ENCODE results near the gene NYNRIN. TPM values are rescaled to one million over a fixed set of nuclear protein-coding genes. Genes with fewer than 3 reads are reported as not detected.

NYNRIN gene
- total and polyA plus RNA-seq, 2 of the 4 experiments (the other 2 are of a cell fraction): 2.2 to 5.4 TPM

- Histone ChIP-seq H3K14ac (replicated peaks; ENCODE audit: low read depth, low read length) (no peak overlapping the region), H3K4me2 (ENCODE audit: low read depth, low read length) (no peak overlapping the region), H3K9ac (ENCODE audit: low read depth, low read length) (no peak overlapping the region), H4K91ac (ENCODE audit: insufficient read depth, low read depth, low read length) (no peak overlapping the region), H2BK20ac (ENCODE audit: low read depth, low read length) (no peak overlapping the region), H2BK5ac (ENCODE audit: low read depth, low read length, poor library complexity, severe bottlenecking) (no peak overlapping the region), H3K79me1 (ENCODE audit: low read depth in 1 of 2, low read length in 2 of 2) (peaks cover 21 to 45% of the 10 kb centered on the region in 2 experiments), H3K27ac (ENCODE audit: insufficient read depth, low read length) (no peak overlapping the region), H3K23ac (ENCODE audit: low read depth, low read length) (no peak overlapping the region), H3K18ac (ENCODE audit: low read depth, low read length) (no peak overlapping the region), H3K27me3 (ENCODE audit: control insufficient read depth, insufficient read depth, low read length) (no peaks in the 10 kb centered on the region), H3K9me1 (ENCODE audit: insufficient read depth, low read length) (no peaks in the 10 kb centered on the region), H2AK5ac (ENCODE audit: low read depth, low read length) (no peak overlapping the region), H2AK9ac (replicated peaks; ENCODE audit: low read depth, low read length, poor library complexity) (no peak overlapping the region), H3K4me1 (ENCODE audit: control insufficient read depth, insufficient read depth, low read length) (peaks cover 2% of the 10 kb centered on the region), H3K9me3 (ENCODE audit: control insufficient read depth, insufficient read depth, low read length) (no peaks in the 10 kb centered on the region), H3K4me3 (ENCODE audit: insufficient read depth, low read depth, low read length) (no peak overlapping the region), H4K5ac (ENCODE audit: low read depth, low read length) (no peak overlapping the region), H3K36me3 (ENCODE audit: control insufficient read depth, insufficient read depth, low read length) (peaks cover 52% of the 10 kb centered on the region), H2AFZ (replicated peaks; ENCODE audit: low read length, poor library complexity) (no peak overlapping the region), H3K4ac (ENCODE audit: low read depth, low read length) (no peak overlapping the region), H2BK15ac (ENCODE audit: low read depth, low read length) (no peak overlapping the region), H3K56ac (ENCODE audit: extremely low read depth, insufficient read depth, low read length) (no peak overlapping the region), H2BK120ac (ENCODE audit: low read depth, low read length) (no peak overlapping the region), H4K8ac (ENCODE audit: low read depth in 2 of 2, low read length in 2 of 2) (no peak overlapping the region), H4K20me1 (ENCODE audit: insufficient read depth, low read length) (peaks cover 18% of the 10 kb centered on the region)
- POLR2A ChIA-PET (ENCODE audit: unreplicated experiment): no interaction called here
- CTCF ChIA-PET: interaction anchor here (2.5 to 3.4 kb wide), 2 partner anchors 72 to 105 kb away, joined by 13 to 28 read pairs; no protein-coding TSS in a partner anchor
- in situ Hi-C loops (cut with MboI; ENCODE audit: low sequenced_read_pairs): loop anchor here (5.0 to 25.0 kb wide), 5 partner anchors 73 to 1125 kb away; partner anchors contain the start of genes BCL2L2, FITM1, GMPR2 and NEDD8
- no TSS peak for BruUV-seq (replicated peaks)
- intact Hi-C loops (cut with micrococcal nuclease): loop anchor here (10.0 kb wide), 1 partner anchor 223 kb away; the partner anchor contains the start of genes CHMP4A and MDP1
- ATAC-seq (ENCODE audit: low read depth) (no peak), DNase-seq (no peak)
- dilution Hi-C loops (cut with HindIII; ENCODE audit: low sequenced_read_pairs, unreplicated experiment): no loop called here
- TF ChIP-seq CHD1 (IDR thresholded peaks at IDR 0.05; ENCODE audit: low read depth, low read length): no peak
- TF ChIP-seq BHLHE40 (IDR thresholded peaks at IDR 0.05; ENCODE audit: low read depth, low read length): no peak
- WGBS, 2 experiments (ENCODE audit: extremely low coverage in 2 of 2, insufficient read length in 1 of 2): 89% methylated on average over 1 of the region's 2 CpGs; no CpG with 5 or more reads in 1 of the 2 experiments
These were observed 38.9 kb downstream of the NYNRIN start for GRCh38 chr14:24437736-24438067.

All from IMR-90 (cell line).